GM10847 (cell line): ENCODE results near the gene PRPF38B.

Experiments
- POLR2A ChIP-seq: IDR thresholded peaks from 2 replicates; pipeline ENCODE4 v1.6.1; 2011; ENCODE audit not compliant: insufficient read length; ENCODE audit errors: extremely low read depth

PRPF38B gene

GRCh38 chr1:108704496-108704895 lies 12.4 kb downstream of the PRPF38B start:
- no peak for TF ChIP-seq POLR2A

- no peak for TF ChIP-seq POLR2A
Observed at GRCh38 chr1:108706643-108707042, 14.5 kb downstream of the PRPF38B start.

- TF ChIP-seq POLR2A = no peak
Observed at GRCh38 chr1:108708691-108709660, 16.9 kb downstream of the PRPF38B start.

GRCh38 chr1:108712606-108713150 lies 20.6 kb downstream of the PRPF38B start, which contains the start of gene FNDC7:
TSS of gene FNDC7 (plus strand) at chr1:108712908. CDS start at chr1:108712934, 26 bp downstream.
- TF ChIP-seq POLR2A = no peak

- TF ChIP-seq POLR2A = no peak
Observed at GRCh38 chr1:108715932-108716331, 23.8 kb downstream of the PRPF38B start.

GRCh38 chr1:108716437-108717230 lies 24.5 kb downstream of the PRPF38B start:
- TF ChIP-seq POLR2A = no peak

GRCh38 chr1:108717774-108718316 lies 25.7 kb downstream of the PRPF38B start:
- no peak for TF ChIP-seq POLR2A

- TF ChIP-seq POLR2A = no peak
Observed at GRCh38 chr1:108718927-108719655, 27.0 kb downstream of the PRPF38B start.

GRCh38 chr1:108719656-108720435 lies 27.7 kb downstream of the PRPF38B start:
- no peak for TF ChIP-seq POLR2A

- TF ChIP-seq POLR2A = no peak
Observed at GRCh38 chr1:108722292-108722691, 30.2 kb downstream of the PRPF38B start.

GRCh38 chr1:108725906-108726305 lies 33.8 kb downstream of the PRPF38B start:
- no peak for TF ChIP-seq POLR2A

GRCh38 chr1:108728327-108728923 lies 36.3 kb downstream of the PRPF38B start:
- TF ChIP-seq POLR2A = no peak

- TF ChIP-seq POLR2A = no peak
Observed at GRCh38 chr1:108729481-108729880, 37.4 kb downstream of the PRPF38B start.
